ENCODE results near the gene SLX4IP.
A peak's percentile ranks its signal among the peaks of the same experiment; 100 is the strongest.

SLX4IP gene

DNA sequence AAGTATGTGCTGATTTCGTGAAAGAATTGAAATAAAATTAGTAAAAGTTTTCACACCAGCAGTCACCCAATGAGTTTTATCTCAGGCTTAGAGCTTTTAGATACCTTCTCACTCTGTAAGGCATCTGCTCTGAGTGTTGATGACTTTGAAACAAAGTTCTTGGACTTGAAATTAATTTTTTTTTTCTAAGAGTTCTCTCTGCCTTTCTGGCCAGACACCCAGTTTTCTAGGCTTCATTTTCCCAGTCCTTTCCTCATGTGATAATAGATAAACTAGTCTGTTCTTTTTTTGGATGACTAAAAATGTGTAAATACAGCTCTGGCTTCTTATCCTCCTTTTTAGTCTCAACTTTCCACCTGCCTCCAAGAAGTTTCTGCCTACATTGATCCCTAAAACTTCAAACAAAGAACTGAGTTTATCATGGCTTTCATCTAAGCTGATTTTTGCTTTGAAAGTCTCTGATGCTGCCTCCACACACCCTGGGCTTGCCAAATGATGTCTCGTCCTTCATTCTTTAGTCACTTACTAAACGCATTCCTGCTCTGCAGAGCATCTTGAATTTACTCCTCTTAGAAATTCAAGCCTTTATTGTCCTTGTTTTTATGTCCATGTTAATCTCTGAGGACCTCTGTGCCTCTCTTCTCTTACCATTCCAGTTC is 32.7 kb downstream of the SLX4IP start:
- DNase-seq, result no peak

DNA sequence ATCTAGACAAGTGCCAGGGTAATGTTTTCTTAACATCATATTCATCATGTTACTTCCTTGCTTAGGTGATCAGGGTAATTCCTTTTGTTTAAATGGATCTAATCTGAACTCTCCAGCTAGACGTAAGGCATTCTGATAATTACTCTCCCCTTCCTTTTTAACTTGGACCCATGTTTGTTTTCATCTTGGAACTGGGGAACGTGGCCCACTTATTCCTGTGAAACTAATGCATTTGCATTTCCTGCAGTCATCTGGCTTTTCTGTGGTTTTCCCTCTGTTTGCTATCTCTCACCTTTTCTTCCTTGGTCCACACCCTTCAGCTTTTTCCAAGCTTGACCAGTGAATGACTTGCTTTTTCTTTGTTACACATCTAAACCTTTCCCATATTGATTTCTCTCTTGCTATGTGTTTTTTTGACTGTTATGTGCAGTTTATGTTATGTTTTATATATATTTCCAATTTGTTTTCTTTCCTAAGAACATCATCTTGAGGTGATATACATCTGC is 33.3 kb downstream of the SLX4IP start:
- no peak for DNase-seq

DNA sequence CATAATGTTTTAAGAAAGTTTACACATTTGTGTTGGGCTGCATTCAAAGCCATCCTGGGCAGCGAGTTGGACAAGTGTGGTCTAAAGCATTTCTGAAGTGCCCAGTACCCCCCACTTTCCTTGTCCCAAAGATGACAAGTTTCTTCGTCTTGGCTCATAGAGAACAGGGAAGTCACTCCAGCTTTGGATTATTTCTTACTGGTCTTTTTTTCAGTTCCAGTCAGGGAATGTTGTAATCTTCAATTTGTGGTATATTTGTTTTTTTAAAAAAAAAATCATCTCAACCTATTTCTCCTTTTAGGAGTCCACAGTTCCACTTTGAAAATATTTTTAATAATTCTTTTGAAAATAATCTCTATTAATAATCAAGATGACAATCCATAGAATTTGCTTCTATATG is 34.0 kb downstream of the SLX4IP start:
- DNase-seq, result no peak

DNA sequence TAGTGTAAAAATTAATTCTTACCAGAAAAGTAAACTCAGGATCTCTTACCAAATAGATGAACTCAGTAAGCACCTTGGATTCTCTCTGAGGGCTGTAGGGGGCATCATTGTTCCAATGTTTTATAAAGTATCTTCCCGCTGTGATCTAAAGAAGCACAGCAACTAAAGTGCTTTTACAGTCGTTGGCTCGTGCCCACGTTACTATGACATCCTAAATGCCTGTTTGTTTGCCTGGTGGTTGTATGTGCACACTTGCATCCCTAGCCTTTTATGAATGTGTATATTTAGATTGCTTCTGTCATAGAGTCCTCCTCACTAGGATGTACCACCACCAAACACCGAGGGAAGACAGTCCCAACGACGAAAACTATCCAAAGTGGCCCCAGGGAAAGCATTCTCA is 34.5 kb downstream of the SLX4IP start:
- DNase-seq, result peak; percentile 15

DNA sequence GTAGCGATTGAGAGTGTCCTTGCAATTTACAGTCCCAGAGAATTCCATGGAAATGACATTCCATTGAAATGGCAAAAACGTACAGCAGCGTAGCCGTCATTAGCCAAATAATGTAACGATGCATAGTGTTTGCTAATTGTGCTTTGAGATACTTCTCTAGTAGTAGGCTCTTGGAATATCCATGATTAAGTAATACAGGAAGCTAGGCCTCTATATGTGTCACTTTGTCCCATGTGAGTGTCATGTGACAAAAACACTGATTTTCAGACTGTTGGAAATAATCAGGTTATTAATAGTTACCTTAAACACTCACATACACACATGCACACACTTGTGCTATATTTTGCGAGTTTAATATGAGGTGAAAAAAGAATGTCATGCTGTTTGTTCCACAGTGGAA is 35.2 kb downstream of the SLX4IP start:
- DNase-seq, result no peak

DNA sequence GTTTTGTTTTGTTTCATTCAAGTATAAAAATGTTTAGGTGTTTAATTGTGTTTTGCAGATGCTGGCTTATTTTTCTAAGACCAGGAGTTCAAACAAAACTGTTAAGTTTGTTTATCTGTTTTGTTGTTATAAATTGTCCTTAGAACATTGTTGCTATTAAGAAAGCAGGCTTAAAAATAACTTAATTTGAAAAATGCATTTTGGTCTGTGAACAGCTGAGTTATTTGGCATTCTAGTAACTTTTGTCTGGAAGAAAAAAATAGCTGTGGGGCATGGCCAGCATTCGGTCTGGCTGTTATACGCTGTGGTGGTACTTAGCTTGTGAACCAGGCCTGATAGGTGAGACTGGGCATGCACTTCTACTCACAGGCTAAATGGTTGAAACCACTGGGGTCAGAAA is 37.8 kb downstream of the SLX4IP start:
- DNase-seq, result no peak

DNA sequence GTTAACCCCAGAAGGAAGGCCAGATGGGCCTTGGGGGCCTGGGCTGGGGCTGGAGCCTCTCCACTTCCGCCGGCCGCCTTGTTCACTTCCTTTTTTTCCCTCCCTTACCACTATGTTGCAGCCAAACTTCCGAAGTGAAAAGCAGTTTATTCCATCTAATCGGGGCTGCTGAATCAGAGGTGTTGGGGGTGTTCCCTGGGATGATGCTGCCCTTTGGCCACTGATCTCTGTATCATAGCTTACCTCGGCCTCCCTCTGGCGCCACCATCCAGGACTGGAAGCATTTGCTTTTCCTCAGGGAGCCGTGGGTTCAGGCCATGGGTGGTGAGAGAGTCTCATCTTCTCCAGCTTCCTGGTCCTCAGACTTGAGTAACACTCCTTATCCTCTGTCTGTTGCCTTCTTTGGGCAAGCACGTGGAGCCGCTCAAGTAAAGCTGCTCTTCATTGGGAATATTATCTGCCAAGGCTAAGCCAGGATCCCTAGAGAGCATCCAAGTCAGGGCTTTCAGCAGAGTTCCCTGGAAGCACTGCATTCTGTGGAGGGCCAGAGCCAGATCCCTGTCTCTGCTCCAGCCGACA is 39.6 kb downstream of the SLX4IP start:
- DNase-seq, result no peak

DNA sequence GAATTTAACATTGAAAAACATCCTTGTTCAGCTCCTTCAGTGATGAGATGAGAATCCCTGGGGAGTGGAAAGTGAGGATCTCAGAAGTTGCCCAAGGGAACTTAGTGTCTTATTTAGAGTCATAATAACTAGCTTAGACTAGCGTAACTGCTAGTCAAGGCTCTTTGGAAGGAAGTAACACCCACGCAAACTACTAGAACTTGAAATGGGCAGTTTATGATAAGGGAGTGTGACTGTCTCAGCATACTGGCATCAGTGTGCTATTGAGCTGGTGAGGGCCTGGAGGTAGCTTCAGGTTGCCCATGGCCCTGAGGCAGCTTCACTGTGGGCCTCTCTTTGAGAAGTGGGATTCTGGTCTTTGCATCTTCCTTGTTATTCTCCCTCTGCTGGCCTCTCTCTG is 40.1 kb downstream of the SLX4IP start:
- DNase-seq, result no peak

DNA sequence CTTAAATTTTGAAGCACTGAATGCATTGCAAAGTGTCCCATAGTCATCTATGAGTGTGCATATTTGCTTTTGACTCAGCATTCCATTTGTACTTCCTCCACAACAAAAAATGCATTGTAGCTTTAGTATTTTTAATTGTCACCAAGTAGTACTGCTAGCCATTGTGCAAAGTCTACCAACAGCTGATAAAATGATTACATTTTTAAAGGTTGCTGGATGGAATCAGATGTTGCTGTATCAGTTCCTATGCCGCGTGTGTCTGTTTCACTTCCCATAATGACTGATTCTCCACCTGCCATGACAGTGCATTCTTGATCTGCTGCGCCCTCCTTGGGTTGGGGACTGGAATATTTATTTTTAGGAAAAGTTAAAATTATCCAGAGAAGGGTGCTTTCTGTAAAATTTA is 41.2 kb downstream of the SLX4IP start:
- DNase-seq, result no peak

DNA sequence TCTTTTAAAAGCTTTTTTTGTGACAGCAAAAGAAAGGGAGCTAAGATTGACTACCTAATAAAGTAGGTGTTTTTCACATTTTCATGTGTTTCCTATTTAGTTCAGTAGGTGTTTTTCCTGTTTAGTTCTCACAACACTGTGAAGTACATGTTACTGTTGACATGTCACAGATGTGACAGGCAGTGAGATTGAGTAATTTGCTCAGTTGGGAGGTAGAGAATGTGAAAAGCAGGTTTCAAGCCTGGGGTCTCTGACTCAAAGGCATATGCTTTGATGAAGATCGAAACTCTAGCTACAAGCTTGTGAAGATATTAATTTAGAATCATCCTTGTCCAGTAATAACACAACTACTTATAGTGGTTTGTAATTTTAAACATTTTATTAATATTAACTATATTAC is 43.1 kb downstream of the SLX4IP start:
- DNase-seq, result no peak

DNA sequence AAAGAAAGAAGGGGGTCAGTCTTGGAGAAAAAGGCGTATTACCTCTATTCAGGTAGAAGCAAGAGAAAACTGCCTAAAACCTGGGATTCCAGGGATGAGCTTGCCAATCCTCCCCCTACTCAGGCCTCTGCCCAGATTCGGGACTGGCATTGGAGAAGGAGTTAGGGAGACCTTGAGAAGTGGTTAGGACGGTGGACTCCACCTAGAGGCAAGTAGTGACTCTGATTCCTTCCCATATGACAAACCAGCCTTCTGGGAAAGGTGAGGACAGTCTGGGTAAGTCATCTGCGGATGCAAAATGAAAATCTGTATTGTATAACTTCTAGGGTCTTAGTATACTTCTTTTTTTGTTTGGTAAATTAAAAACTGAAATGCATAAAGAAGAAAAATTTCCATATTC is 43.8 kb downstream of the SLX4IP start:
- no peak for DNase-seq

DNA sequence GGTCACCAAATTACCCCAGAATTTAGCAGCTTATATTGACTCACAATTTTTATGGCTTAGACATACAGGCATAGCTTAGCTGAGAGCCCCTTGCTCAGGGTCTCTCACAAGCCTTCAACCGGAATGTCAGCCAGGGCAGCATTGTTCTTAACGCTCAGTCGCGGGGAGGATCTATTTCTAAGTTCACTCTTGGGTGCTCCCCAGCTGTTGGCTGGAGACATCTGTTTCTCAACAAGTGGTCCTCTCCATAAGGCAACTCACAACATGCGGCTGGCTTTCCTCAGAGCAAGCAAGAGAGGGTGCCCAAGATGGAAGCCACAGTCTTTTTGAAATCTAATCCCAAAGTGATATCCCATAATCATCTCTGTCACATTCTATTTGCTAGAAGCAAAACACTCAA is 46.6 kb downstream of the SLX4IP start:
- DNase-seq, result no peak

DNA sequence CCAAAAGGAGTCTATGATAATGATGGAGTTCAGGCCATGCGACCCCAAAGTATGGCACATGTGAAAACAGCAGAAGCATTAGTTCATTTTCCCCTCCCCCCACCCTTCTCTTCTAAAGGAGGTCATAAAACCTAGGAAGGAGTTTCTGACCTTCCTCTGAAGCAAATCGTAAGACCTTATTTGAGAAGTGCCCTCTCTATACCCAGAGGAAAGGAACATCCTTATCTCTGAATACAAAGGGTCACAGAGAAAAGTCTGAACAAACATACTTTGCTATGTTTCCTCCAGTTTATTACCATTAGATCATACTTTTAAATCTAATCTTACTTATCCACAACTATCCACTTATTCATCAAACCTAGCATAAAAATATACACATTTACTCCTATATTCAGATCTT is 48.6 kb downstream of the SLX4IP start:
- DNase-seq, result no peak

DNA sequence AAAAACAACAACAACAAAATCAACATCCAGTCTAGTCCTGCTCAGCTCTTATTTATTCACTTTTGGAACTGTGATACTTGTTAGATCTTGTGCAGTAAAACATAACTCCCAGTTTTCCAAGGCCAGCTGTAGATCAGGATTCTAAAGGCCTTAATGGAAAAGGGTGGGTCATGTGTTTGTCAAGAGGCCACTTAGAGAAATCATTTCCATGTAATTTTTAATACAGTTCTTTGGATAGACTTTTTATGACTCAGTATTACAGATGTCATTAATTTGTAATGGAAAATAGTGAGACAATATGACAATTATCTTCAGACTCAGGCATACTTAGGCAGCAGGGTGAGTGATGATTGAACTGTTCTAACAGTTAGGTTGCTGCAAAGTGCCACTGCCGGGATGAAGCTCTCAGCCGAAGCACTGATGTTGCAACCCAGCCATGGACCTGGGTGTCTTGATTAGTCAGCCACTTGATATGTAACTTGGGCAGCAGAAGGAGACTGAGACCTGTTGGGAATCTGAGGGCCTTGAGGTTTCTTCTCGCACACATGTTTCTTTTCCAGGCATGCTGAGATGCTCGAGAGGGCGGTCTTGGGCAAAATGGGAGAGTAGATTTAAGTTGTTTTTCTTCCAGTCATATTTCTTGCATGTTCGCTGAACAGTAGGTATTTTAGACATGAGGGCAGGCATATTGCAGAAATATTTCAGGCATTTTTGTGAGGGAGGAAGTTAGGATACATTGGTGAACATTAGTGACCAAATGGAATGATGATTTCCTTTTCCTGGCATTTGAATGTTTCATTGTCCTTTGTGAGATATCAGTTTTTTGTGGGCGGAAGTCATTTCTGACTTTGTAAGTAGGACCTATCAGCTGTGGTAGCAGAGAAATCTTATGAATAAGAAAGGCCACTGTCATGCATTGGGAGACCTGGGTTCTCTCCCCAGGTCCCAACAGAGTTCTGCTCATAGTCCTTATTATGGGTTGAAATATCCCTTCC is 52.3 kb downstream of the SLX4IP start:
- DNase-seq, result no peak

DNA sequence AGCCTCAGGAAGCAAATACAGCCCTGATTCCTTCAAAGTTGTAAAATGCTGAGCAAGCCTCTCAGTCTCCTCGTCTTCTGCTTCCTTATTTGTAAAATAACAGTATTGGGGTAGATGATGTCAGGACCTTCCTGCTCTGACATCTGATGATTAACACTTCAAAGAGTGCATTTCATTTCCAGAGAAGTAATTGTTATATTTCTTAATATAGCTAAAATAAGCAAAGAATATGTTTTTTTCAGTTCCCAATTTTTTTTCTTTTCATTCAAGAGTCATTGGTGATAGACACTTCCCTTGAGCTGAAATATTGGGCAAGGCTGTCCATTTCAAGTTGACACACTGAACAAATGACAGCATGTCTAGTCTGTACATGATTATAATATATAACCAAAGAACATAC is 53.4 kb downstream of the SLX4IP start:
- no peak for DNase-seq

DNA sequence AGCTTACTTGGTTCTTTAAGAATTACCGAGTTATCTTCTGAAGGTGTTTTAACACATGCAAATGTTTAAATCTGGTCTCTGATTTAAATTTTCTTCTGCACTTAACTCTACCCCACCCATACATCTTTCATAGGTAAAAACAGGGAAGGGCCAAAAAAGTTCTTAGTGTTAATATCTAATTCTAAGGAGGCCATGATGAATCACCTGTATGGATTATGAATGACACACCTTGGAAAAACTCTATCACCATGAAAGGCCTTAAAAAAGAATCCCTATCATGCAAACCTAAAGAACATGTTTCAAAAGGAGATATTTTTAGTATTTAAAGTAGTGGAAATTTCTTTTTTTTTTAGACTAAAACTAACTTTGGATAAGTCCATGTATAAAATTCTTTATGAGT is 54.7 kb downstream of the SLX4IP start:
- DNase-seq, result no peak

DNA sequence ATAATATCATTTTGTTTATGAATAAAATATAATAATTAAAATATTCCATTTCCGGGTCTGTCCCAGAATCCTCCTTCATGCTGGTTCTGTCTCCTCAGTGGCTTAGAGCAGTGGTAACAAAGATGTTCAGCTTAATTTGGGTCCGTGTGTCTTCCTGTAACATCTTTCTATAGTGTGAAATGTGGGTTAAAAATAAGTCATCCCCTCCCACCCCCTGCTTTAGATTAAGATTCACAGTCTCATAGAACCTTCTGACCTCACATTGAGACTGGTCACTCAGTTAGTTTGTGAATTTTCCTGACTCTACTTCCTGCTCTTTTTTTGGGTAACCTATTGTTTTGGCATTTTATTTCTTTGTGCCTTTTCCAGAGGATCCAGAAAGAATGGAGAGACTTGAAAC is 55.2 kb downstream of the SLX4IP start:
- DNase-seq, result no peak

DNA sequence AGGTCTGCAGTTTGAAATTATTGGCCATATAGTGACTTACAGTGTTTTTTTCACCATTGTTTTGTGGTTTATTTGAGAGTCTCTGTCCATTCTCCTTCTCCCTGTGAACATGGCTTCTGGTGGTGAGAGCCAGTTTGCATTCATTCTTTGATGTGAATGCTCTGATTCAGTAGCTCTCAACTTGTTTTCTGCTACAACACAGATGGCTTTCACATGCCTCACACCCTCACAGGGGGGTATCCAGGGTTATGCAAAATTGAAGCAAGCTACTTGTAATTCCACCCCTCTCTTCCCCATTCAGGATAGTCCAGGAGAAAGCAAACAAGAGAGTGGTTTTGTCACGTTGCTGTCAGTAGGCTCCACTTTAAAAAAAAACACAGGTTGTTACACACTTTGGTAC is 55.6 kb downstream of the SLX4IP start:
- no peak for DNase-seq

DNA sequence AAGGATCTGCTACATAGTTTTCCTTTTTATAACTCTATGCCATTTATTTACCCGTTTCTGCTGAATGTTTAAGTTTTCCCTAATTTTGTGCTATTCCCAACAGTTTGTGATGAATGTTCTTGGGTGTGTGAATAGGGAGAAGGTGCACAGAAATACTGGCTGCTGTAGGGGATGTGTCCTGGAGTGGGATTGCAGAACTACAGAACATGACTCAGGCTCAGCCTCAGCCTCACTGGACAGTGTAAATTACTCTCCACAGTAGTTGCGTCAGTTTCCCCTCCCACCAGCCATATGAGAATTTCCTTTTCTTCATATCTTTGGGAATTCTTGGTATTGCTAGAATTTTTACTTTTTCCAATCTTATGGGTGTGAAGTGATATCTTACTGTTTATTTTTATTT is 57.0 kb downstream of the SLX4IP start:
- DNase-seq, result no peak

DNA sequence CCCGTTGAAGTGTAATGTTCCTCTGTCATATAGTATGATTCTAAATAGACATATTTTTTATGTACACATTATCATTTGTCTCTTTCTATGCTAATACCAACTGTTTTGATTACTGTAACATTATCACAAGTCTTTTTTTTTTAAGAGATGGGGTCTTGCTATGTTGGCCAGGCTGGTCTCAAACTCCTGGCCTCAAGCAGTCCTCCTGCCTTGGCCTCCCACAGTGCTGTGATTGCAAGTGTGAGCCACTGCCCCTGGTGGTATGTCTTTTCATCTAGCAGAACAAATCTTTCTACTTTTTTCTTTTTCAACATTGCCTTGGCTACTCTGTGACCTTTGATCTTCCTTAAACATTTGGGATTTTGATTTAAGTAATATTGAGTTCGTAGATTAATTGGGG is 57.7 kb downstream of the SLX4IP start:
- DNase-seq, result no peak

DNA sequence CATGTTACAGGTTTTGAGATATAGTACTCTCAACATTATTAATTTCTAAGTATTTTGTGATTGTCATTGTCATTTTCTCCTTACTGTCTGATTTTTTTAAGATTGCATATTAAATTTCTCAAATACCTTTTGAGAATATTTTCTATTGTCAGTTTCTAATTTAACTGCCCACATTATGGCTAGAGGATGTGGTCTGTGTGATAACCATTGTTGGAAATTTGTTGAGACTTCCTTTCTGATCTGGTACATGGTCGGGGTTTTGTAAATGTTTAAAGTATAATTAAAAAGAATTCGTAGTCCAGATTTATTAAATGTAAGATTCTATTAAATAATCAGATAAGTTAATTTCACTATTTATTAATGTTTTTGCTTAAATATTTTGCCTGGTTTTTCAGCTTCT is 60.1 kb downstream of the SLX4IP start:
- no peak for DNase-seq

DNA sequence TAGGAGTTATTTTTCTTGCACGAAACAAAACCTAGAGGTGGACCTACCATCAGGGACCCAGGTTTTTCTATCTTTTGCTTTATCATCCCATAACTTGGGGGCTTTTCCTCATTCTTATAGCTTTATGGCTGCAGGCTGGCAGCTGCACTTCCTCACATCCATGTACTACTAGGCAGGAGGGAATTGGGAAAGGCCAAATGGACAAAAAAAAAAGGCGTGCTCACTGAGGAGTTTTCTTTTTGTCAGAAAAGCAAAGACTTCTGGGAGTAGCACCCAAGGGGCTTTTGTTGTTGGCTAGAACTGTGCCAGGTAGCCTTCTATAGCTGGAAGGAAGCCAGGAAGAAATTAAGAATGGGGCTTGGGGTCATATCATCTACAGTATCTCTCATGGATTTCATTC is 61.4 kb downstream of the SLX4IP start:
- DNase-seq, result no peak

DNA sequence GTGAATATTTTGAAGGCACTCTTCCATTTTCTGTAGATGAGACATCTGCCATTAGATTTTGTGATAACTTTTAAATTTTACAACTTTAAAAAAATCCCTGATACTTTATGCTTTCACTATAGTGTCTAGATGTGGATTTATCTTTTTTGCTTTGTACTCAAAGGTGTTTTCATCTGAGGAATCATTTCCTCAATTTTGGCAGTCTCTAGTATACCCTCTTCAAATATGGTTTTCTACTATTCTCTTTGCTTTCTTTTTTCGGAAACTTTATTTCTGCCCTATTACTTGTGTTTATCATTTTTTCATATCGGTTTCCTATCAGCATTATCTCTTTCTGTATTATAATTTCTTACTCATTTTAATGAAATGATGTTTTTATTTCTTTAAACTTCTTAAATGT is 62.2 kb downstream of the SLX4IP start:
- no peak for DNase-seq

DNA sequence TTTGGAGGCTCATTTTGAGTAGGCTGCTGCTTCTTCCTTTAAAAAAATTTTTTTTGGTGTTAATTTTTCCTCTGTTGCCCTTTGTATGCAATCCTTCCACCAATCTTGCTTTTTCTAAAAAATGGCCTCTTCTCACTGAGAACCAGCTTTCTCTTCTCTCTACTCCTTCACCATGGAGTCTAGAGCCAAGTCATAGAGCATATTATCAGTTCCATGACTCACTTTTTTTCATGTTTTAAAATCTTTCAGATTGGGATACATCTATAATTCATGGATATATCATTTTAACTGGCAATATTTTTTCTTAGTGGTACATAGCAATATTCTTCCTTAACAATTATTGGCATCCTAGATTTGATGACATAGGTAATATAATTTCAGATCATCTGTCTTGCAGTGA is 62.7 kb downstream of the SLX4IP start:
- DNase-seq, result no peak
